HG03565 (cell line): ENCODE results near the gene GGTLC3.
"Not testable (repeated sequence)": the region's sequence is repeated elsewhere in the genome, so short reads cannot be mapped to it uniquely, and the experiment has no call there.

ENCODE experiments used
- ATAC-seq: cut with Tn5 transposase; IDR thresholded peaks from one replicate; pipeline ENCODE4 v1.9.1; 2021; ENCODE audit warnings: mild to moderate bottlenecking, moderate library complexity; ENCODE audit not compliant: unreplicated experiment

The GGTLC3 gene

DNA sequence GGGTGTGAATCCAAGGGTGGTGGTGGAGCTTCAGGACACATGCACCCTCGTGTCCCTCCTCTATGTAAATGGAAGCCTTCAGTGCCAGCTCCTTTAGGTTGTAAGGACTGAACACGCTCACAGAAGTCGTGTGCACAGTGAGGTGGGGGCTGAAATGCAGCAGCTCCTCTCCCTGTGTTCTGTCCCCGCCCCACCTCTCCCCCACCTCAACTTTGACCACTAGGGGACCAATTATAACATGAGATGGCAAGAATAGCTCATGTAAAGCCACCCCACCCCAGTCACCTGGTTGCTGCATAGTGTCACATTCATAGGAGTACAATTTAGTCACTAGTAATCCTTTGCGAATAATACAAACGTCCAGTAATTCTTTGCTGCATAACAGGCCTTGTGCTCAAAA lies 4.8 kb upstream of the GGTLC3 start:
- not testable (repeated sequence) for ATAC-seq

- ATAC-seq: not testable (repeated sequence)
Measured at GRCh38 chr22:18513454-18513853, 4.5 kb downstream of the GGTLC3 start.

- not testable (repeated sequence) for ATAC-seq
Measured at GRCh38 chr22:18512378-18512777, 5.6 kb downstream of the GGTLC3 start.

- not testable (repeated sequence) for ATAC-seq
Measured at GRCh38 chr22:18511327-18511726, 6.6 kb downstream of the GGTLC3 start.

DNA sequence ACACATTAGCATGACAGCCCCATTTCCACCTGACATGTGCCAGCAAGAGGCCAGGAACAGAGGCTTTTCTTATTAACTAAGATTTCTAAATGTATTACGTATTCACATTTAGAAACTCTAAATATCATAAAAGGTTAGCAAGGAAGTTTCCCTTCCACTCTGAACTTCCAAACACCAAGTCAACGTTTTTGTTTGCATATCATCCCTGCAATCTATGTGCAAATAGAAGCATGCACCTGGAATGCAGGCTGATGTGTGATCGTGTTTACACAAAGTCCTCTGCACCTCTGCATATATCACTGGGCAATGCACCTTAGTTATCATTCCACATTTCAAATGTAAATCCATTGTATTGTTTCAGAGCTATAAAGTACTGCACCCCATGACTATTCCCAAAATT lies 21.7 kb downstream of the GGTLC3 start:
- not testable (repeated sequence) for ATAC-seq
